Body of pancreas (tissue), 4 donors: ENCODE results near the gene DEPDC7.

Experiments used
- CTCF ChIP-seq, 7 experiments: fragments of 450-650 bp in 4 of 7; fragments of 200-600 bp in 3 of 7; sonication (generic) in 3 of 7; IDR thresholded peaks; one replicate each; pipeline ENCODE4 v1.5.1; 2016 to 2019; ENCODE audit warnings: antibody characterized with exemption in 7 of 7
- POLR2A ChIP-seq, 3 donors: fragments of 450-650 bp; IDR thresholded peaks; one replicate each; pipeline ENCODE4 v1.6.1; 2016; ENCODE audit warnings: antibody characterized with exemption in 3 of 3, mild to moderate bottlenecking in 2 of 3

GRCh38 chr11:33068611-33069340 is 53.1 kb downstream of the DEPDC7 start:
- no peak for TF ChIP-seq POLR2A (IDR thresholded peaks at IDR 0.05)
- no peak for TF ChIP-seq CTCF (IDR thresholded peaks at IDR 0.05)
